Mesenchymal stem cell (in vitro differentiated cells and primary cell): ENCODE results near the gene GIPC2.

Experiments
- DNase-seq: peaks from one replicate; pipeline ENCODE4 v3.0.0-alpha.2; 2013
- H2AFZ ChIP-seq: one replicate; pipeline ENCODE4 v1.6.1; 2013; ENCODE audit warnings: low read depth, mild to moderate bottlenecking, control low read depth, inconsistent platforms, low read length, moderate library complexity
- H2AK5ac ChIP-seq: 2 replicates; pipeline ENCODE4 v1.6.1; 2013; ENCODE audit warnings: low read length, moderate library complexity, mild to moderate bottlenecking, inconsistent platforms; ENCODE audit not compliant: severe bottlenecking
- H2BK120ac ChIP-seq: one replicate; pipeline ENCODE4 v1.6.1; 2013; ENCODE audit warnings: low read depth, mild to moderate bottlenecking, inconsistent platforms, low read length, moderate library complexity
- H2BK12ac ChIP-seq, 2 experiments: one replicate each; pipeline ENCODE4 v1.6.1; 2013; ENCODE audit warnings: inconsistent platforms in 2 of 2, low read length in 2 of 2, mild to moderate bottlenecking in 2 of 2, moderate library complexity in 2 of 2, control low read depth in 1 of 2
- H2BK15ac ChIP-seq: one replicate; pipeline ENCODE4 v1.6.1; 2013; ENCODE audit warnings: mild to moderate bottlenecking, low read depth, inconsistent platforms; ENCODE audit not compliant: poor library complexity, severe bottlenecking
- H2BK5ac ChIP-seq: 2 replicates; pipeline ENCODE4 v1.6.1; 2013; ENCODE audit warnings: low read depth, mild to moderate bottlenecking, low read length, control low read depth, inconsistent platforms; ENCODE audit not compliant: poor library complexity, severe bottlenecking
- H3K14ac ChIP-seq, 2 experiments: one replicate each; pipeline ENCODE4 v1.6.1; 2013; ENCODE audit warnings: inconsistent platforms in 2 of 2, low read length in 2 of 2, control low read depth in 1 of 2, mild to moderate bottlenecking in 1 of 2, moderate library complexity in 1 of 2
- H3K18ac ChIP-seq, 2 experiments: one replicate each; pipeline ENCODE4 v1.6.1; 2013; ENCODE audit warnings: inconsistent platforms in 2 of 2, low read length in 2 of 2, control low read depth in 1 of 2, low read depth in 1 of 2, mild to moderate bottlenecking in 1 of 2
- H3K23ac ChIP-seq, 2 experiments: one replicate each; pipeline ENCODE4 v1.6.1; 2013; ENCODE audit warnings: inconsistent platforms in 2 of 2, low read length in 2 of 2, mild to moderate bottlenecking in 2 of 2, moderate library complexity in 2 of 2, control low read depth in 1 of 2
- H3K27ac ChIP-seq: 2 replicates; pipeline ENCODE4 v1.5.1; 2013; ENCODE audit warnings: mild to moderate bottlenecking, moderate library complexity, low read length, control low read depth, inconsistent platforms; ENCODE audit not compliant: poor library complexity, severe bottlenecking
- H3K27me3 ChIP-seq, 2 experiments: 2 replicates each; pipeline versions ENCODE4 v1.6.1 to v1.7.0; 2013; ENCODE audit warnings: low read length in 2 of 2, mild to moderate bottlenecking in 2 of 2, moderate library complexity in 2 of 2, control low read depth in 1 of 2, inconsistent platforms in 1 of 2; ENCODE audit not compliant: control insufficient read depth in 1 of 2, insufficient read depth in 1 of 2
- H3K36me3 ChIP-seq, 2 experiments: 2 replicates each; pipeline versions ENCODE4 v1.6.1 to v1.7.0; 2013; ENCODE audit warnings: low read length in 2 of 2, control low read depth in 1 of 2, inconsistent platforms in 1 of 2, low read depth in 1 of 2, mild to moderate bottlenecking in 1 of 2; ENCODE audit not compliant: insufficient read depth in 2 of 2, control insufficient read depth in 1 of 2
- H3K4ac ChIP-seq, 2 experiments: one replicate each; pipeline ENCODE4 v1.6.1; 2013; ENCODE audit warnings: inconsistent platforms in 2 of 2, low read length in 2 of 2, mild to moderate bottlenecking in 2 of 2, moderate library complexity in 2 of 2, control low read depth in 1 of 2, low read depth in 1 of 2
- H3K4me1 ChIP-seq: 2 replicates; pipeline ENCODE4 v1.6.1; 2013; ENCODE audit warnings: low read depth, low read length, control low read depth; ENCODE audit not compliant: control insufficient read depth, insufficient read depth
- H3K4me2 ChIP-seq: 2 replicates; pipeline ENCODE4 v1.6.1; 2013; ENCODE audit warnings: low read length, mild to moderate bottlenecking, inconsistent platforms; ENCODE audit not compliant: poor library complexity, severe bottlenecking
- H3K4me3 ChIP-seq, 2 experiments: 2 replicates each; pipeline versions ENCODE4 v1.5.1 to v1.7.0; 2013; ENCODE audit warnings: low read length in 2 of 2, mild to moderate bottlenecking in 2 of 2, control low read depth in 1 of 2, low read depth in 1 of 2; ENCODE audit not compliant: insufficient read depth in 1 of 2
- H3K79me1 ChIP-seq: replicated peaks from 2 replicates; pipeline ENCODE4 v1.6.1; 2013; ENCODE audit warnings: mild to moderate bottlenecking, control low read depth, low read length, inconsistent platforms; ENCODE audit not compliant: poor library complexity, severe bottlenecking
- H3K9ac ChIP-seq: 2 replicates; pipeline ENCODE4 v1.7.0; 2013; ENCODE audit warnings: mild to moderate bottlenecking, low read length, moderate library complexity
- H3K9me3 ChIP-seq: 2 replicates; pipeline ENCODE4 v1.7.0; 2013; ENCODE audit warnings: mild to moderate bottlenecking, low read length; ENCODE audit not compliant: control insufficient read depth
- H4K8ac ChIP-seq: one replicate; pipeline ENCODE4 v1.6.1; 2013; ENCODE audit warnings: inconsistent platforms, mild to moderate bottlenecking, low read length, moderate library complexity
- H4K91ac ChIP-seq: one replicate; pipeline ENCODE4 v1.6.1; 2013; ENCODE audit warnings: mild to moderate bottlenecking, low read length, inconsistent platforms
- WGBS: methylation state at CpG from one replicate; pipeline ENCODE4 v1.1.7; 2013; ENCODE audit warnings: mixed read lengths; 5-methylcytosine and 5-hydroxymethylcytosine counted together

GIPC2 gene

GRCh38 chr1:78094639-78095038 lies 48.9 kb downstream of the GIPC2 start:
- 80% methylated on average over 1 of the region's 1 CpG for WGBS

GRCh38 chr1:78095593-78095992 lies 49.8 kb downstream of the GIPC2 start:
- Histone ChIP-seq H2AFZ (no peak overlapping the region), H3K18ac (no peak overlapping the region), H3K14ac (no peak overlapping the region), H4K91ac (no peak overlapping the region), H3K27me3 (no peaks in the 10 kb centered on the region), H3K4me3 (no peak overlapping the region), H3K4me1 (peaks cover 1% of the 10 kb centered on the region), H3K9me3 (no peaks in the 10 kb centered on the region), H3K79me1 (no peaks in the 10 kb centered on the region), H3K4ac (no peak overlapping the region), H2AK5ac (no peak overlapping the region), H3K23ac (no peak overlapping the region), H3K36me3 (no peaks in the 10 kb centered on the region), H2BK5ac (no peak overlapping the region), H3K4me2 (no peak overlapping the region), H2BK15ac (no peak overlapping the region), H2BK12ac (no peak overlapping the region), H3K9ac (no peak overlapping the region), H2BK120ac (no peak overlapping the region), H3K27ac (peak overlapping the region; percentile 67), H4K8ac (no peak overlapping the region)
- DNase-seq, result peak; percentile 69
- WGBS, result 13% methylated on average over 1 of the region's 2 CpGs

More at GRCh38 chr1:78094639-78095038, 48.9 kb downstream of the GIPC2 start:
- Histone ChIP-seq H2BK15ac (no peak overlapping the region), H3K14ac (no peak overlapping the region), H2BK120ac (no peak overlapping the region), H3K4ac (no peak overlapping the region), H3K27me3 (no peaks in the 10 kb centered on the region), H3K9me3 (no peaks in the 10 kb centered on the region), H3K27ac (no peak overlapping the region), H2BK5ac (no peak overlapping the region), H3K4me3 (no peak overlapping the region), H2AFZ (no peak overlapping the region), H3K9ac (no peak overlapping the region), H3K4me2 (no peak overlapping the region), H2BK12ac (no peak overlapping the region), H4K8ac (no peak overlapping the region), H3K18ac (no peak overlapping the region), H4K91ac (no peak overlapping the region), H3K4me1 (peaks cover 1% of the 10 kb centered on the region), H3K79me1 (no peaks in the 10 kb centered on the region), H3K36me3 (no peaks in the 10 kb centered on the region), H3K23ac (no peak overlapping the region), H2AK5ac (no peak overlapping the region)
- DNase-seq, result no peak

GRCh38 chr1:78096017-78096416 lies 50.3 kb downstream of the GIPC2 start:
- peak; percentile 22 for DNase-seq
- Histone ChIP-seq H3K27me3 (no peaks in the 10 kb centered on the region), H2AK5ac (no peak overlapping the region)

GRCh38 chr1:78096976-78097375 lies 51.2 kb downstream of the GIPC2 start:
- H3K4me2 ChIP-seq, result no peak overlapping the region
- DNase-seq, result no peak
- no peak overlapping the region for H4K8ac ChIP-seq
- peak overlapping the region; percentile 78 for H2AK5ac ChIP-seq
- H2BK5ac ChIP-seq, result no peak overlapping the region
- no peak overlapping the region for H4K91ac ChIP-seq
- H3K9me3 ChIP-seq, result no peaks in the 10 kb centered on the region
- peak overlapping the region; percentile 34 for H2AFZ ChIP-seq
- H3K27me3 ChIP-seq, result no peaks in the 10 kb centered on the region
- no peaks in the 10 kb centered on the region for H3K79me1 ChIP-seq
- H3K4ac ChIP-seq, result no peak overlapping the region
- H3K23ac ChIP-seq, result no peak overlapping the region
- peak overlapping the region in 1 of 2 experiments; percentile 70 for H3K18ac ChIP-seq
- no peaks in the 10 kb centered on the region for H3K36me3 ChIP-seq
- H3K9ac ChIP-seq, result no peak overlapping the region
- H2BK120ac ChIP-seq, result no peak overlapping the region
- no peak overlapping the region for H3K4me3 ChIP-seq
- H3K14ac ChIP-seq, result peak overlapping the region in 1 of 2 experiments; percentile 47
- H3K27ac ChIP-seq, result no peak overlapping the region
- H2BK15ac ChIP-seq, result peak overlapping the region; percentile 52
- no peak overlapping the region for H2BK12ac ChIP-seq
- peaks cover 3% of the 10 kb centered on the region for H3K4me1 ChIP-seq
- no CpG with 5 or more reads among the region's 1 CpG for WGBS

More at GRCh38 chr1:78096017-78096416, 50.3 kb downstream of the GIPC2 start:
- H3K4me1 ChIP-seq, result peaks cover 2% of the 10 kb centered on the region
- H3K79me1 ChIP-seq, result no peaks in the 10 kb centered on the region
- no peak overlapping the region for H2AFZ ChIP-seq
- H2BK12ac ChIP-seq, result no peak overlapping the region
- H4K8ac ChIP-seq, result no peak overlapping the region
- H3K4me2 ChIP-seq, result no peak overlapping the region
- H3K36me3 ChIP-seq, result no peaks in the 10 kb centered on the region
- no peak overlapping the region for H3K23ac ChIP-seq
- no peaks in the 10 kb centered on the region for H3K9me3 ChIP-seq
- no peak overlapping the region for H2BK5ac ChIP-seq
- H4K91ac ChIP-seq, result no peak overlapping the region
- peak overlapping the region; percentile 67 for H3K27ac ChIP-seq
- H2BK120ac ChIP-seq, result no peak overlapping the region
- H3K14ac ChIP-seq, result no peak overlapping the region
- no peak overlapping the region for H3K4me3 ChIP-seq
- H2BK15ac ChIP-seq, result no peak overlapping the region
- H3K9ac ChIP-seq, result no peak overlapping the region
- peak overlapping the region in 1 of 2 experiments; percentile 86 for H3K18ac ChIP-seq
- H3K4ac ChIP-seq, result no peak overlapping the region
